Measurements from ENCODE around the gene XXYLT1.

DNA sequence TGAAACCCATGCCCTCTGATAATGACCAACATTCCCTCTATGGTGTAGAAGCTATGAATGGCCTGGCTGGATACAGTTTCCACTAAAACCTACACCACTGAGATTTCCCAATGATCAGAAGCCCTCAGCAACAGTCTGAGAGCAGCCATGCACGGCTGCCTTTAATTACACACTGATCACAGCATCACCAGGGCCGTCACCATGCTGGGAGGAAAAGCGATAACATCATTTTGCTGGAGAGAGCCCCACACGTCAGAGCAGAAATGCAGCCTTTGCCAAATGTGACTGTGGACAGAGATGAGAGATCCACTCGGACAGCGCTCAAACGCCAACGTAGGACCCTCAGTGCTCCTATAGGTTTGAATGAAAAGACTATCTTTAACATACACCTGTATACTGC, 135.0 kb downstream of the XXYLT1 start:
- TF ChIP-seq, protein P1, sequence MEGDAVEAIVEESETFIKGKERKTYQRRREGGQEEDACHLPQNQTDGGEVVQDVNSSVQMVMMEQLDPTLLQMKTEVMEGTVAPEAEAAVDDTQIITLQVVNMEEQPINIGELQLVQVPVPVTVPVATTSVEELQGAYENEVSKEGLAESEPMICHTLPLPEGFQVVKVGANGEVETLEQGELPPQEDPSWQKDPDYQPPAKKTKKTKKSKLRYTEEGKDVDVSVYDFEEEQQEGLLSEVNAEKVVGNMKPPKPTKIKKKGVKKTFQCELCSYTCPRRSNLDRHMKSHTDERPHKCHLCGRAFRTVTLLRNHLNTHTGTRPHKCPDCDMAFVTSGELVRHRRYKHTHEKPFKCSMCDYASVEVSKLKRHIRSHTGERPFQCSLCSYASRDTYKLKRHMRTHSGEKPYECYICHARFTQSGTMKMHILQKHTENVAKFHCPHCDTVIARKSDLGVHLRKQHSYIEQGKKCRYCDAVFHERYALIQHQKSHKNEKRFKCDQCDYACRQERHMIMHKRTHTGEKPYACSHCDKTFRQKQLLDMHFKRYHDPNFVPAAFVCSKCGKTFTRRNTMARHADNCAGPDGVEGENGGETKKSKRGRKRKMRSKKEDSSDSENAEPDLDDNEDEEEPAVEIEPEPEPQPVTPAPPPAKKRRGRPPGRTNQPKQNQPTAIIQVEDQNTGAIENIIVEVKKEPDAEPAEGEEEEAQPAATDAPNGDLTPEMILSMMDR (IDR thresholded peaks at IDR 0.05), result no peak
- TF ChIP-seq, protein P2, sequence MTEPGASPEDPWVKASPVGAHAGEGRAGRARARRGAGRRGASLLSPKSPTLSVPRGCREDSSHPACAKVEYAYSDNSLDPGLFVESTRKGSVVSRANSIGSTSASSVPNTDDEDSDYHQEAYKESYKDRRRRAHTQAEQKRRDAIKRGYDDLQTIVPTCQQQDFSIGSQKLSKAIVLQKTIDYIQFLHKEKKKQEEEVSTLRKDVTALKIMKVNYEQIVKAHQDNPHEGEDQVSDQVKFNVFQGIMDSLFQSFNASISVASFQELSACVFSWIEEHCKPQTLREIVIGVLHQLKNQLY (CRISPR knock-in tag; IDR thresholded peaks at IDR 0.05), result no peak

All from WTC11 (cell line).